ENCODE results near the gene ZNF778.

- TF ChIP-seq TAF1 (IDR thresholded peaks at IDR 0.05; ENCODE audit: low read depth, low read length) (no peak), POLR2A (IDR thresholded peaks at IDR 0.05; ENCODE audit: low read depth, low read length) (no peak), POLR2AphosphoS5 (IDR thresholded peaks at IDR 0.05; ENCODE audit: low read depth, low read length) (no peak), POU2F2 (IDR thresholded peaks at IDR 0.05; ENCODE audit: low read depth, low read length) (no peak), PAX5 (IDR thresholded peaks at IDR 0.05; ENCODE audit: insufficient read depth, low read length, severe bottlenecking) (no peak)
These were observed 67.9 kb downstream of the ZNF778 start for GRCh38 chr16:89285381-89285780.
